GM21390 (cell line): Measurements from ENCODE around the gene RHOV.

Experiments used
- ATAC-seq: cut with Tn5 transposase; IDR thresholded peaks from one replicate; pipeline ENCODE4 v1.9.1; 2021; ENCODE audit not compliant: unreplicated experiment

RHOV gene

GRCh38 chr15:40846841-40847222 lies 27.2 kb downstream of the RHOV start:
- ATAC-seq = peak; percentile 9

DNA sequence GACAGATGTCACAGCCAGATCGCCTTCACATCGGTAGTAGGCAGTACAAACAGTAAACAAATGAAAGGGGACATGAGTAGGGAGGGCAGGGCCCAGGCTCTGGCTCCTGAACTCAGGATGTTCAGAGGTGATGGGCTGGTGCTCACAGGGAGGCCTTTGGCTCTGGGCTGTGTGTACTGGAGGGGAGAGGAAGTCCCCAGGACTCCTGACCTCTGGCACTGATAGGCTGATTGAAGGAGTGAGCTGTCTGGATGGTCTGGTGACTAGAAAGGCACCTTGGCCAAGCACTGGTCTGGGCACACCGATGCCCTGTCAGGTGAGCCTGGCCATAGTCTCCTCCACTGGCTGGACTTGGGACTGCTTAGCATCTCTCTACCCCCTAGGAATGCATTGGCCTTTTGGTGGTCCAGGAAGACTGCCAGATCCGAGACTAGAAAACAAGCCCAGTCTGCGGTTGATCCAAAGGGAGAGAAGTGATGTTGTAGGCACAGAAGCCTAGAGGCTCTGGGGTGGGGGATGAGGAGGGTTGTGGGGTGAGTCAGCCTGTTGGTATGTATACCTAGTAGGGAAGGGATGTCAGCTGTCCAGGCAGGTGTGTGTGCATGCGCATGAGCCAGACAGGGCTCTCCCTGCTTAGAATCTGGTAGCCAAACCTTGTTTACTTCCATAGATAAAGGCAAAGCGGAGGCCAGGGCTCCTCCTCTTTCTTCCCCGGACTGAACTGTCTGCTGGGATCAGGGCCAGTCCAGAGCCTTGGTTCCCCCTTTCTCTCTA lies 28.3 kb downstream of the RHOV start:
- ATAC-seq = no peak

DNA sequence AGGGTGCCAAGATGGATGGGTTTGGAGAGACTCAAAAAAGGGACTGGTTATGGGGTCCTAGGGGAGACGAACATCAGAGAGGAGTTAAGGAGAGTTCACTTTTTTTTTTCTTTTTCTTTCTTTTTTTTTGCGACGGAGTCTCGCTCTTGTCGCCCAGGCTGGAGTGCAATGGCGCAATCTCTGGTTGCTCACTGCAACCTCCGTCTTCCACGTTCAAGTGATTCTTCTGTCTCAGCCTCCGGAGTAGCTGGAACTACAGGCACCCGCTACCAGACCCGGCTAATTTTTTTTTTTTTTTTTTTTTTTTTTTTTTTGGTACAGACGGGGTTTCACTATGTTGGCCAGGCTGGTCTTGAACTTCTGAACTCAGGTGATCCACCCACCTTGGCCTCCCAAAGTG lies 29.0 kb downstream of the RHOV start:
- no peak for ATAC-seq

GRCh38 chr15:40844696-40845030 lies 29.4 kb downstream of the RHOV start:
- ATAC-seq = no peak

DNA sequence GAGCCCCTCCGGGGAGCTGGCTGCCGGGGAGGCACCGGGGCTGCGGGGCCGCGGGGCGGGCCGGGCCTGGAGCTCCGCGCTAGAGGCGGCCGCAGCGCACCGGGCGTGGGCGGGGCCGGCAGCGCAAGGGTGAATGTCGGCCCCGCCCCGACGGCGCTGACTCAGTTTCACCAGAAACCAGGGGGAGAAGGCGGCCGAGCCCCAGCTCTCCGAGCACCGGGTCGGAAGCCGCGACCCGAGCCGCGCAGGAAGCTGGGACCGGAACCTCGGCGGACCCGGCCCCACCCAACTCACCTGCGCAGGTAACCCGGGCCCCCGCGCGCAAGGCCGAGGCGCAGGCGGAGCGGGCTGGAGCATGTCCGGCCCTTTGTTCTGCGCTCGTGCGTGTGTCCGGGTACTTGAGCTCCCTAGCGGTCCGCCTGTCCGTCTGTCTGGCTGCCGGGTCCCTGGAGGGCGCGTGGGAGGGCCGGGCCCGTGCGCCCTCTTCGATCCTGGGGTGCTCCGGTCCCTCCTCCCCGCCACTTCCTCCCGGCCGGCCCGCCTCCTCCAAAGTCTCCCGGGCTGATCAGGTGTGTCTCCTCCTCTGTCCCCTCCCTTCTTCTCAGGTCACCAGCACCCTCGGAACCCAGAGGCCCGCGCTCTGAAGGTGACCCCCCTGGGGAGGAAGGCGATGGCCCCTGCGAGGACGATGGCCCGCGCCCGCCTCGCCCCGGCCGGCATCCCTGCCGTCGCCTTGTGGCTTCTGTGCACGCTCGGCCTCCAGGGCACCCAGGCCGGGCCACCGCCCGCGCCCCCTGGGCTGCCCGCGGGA lies 29.9 kb downstream of the RHOV start, which contains the start of gene SPINT1:
TSS of gene SPINT1 (plus strand) at position 164 of the 811 bp plus-strand sequence. CDS start at position 671, 507 bp downstream.
- ATAC-seq = no peak

DNA sequence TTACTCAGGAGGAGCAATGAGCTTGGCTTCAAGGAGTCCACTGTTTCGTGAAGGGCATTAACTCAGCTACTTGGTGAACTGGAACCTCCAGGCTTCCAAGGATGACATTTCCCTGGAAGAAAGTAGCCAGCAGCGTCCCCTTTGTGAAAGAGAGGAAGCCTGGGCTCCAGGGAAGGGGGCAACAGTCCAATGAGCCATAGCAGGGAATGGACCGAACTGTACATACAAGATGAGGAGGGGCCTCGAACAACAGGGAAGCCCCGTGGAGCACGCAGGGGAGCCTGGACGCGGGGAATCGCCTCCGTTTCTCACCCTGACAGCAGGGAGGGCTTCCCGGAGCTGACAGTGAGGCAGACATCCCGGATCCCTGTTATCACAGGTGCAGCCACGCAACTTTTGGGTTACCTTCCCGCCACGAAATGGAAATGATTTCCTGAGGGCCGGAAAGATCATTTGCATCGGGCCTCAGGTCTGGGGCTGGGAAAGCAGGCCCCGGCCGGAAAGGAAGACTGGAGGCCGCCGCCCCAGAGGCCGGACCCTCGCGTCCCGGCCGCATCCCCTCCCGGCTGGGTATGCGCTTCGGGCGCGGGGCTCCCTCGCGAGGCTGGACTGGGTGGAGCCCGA lies 30.7 kb downstream of the RHOV start:
- ATAC-seq = no peak

DNA sequence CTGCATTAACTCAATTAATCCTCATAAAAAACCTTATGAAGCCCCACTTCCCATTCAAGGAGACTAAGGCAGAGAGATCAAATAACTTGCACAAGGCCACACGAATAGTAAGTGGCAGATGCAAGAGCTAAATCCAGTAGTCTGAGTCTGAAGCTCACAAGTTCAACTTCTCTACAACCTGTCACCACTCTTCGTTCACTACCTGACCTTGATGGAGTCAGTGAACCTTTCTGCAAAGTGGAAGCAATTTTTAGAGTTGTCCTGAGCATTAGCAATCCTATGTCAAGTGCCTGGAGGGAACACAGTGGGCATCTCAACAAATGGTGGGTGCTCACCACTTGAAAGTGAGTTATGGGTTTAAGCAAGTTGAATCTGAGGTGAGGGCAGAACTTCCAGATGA lies 32.3 kb downstream of the RHOV start:
- ATAC-seq = no peak

- ATAC-seq = no peak
Observed at GRCh38 chr15:40838756-40839155, 35.3 kb downstream of the RHOV start.

DNA sequence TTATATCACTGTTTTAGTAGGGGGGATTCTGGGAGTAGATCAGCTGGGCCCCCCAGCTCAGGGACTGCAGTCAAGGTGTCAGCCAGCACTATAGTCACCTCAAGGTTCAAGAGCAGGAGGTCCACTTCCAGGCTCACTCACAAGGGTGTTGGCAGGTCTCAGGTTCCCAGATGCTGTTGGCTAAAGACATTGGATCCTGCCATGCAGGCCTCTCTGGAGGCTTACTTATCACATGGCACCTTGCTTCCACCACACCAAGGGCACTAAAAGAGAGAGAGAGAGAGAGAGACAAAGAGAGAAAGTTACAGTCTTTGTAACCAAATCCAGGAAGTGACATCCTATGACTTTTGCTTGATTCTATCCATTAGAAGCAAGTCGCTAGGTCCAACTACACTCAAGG lies 38.0 kb downstream of the RHOV start:
- no peak for ATAC-seq

DNA sequence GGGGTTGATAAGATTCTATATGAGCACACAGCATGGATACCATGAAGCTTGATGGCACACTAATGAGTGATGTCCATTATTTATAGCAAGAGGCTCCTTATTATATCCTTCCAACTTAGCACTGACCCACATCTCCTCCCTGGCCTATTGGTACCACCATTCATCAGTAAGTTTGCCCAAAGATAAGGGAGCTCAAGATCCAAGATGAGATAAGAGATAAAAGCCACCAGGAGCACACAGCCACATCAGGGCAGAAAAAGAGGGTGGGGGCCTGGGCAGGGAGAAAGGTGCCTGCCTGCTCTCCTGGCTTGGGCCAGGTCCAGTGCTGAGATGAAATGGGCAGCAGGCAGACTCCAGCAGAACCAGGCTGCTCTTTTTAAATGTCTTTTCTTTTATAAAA lies 41.1 kb downstream of the RHOV start:
- ATAC-seq = no peak

GRCh38 chr15:40831861-40832260 lies 42.2 kb downstream of the RHOV start:
- no peak for ATAC-seq

- ATAC-seq = no peak
Observed at GRCh38 chr15:40830884-40831283, 43.1 kb downstream of the RHOV start.

- ATAC-seq = no peak
Observed at GRCh38 chr15:40829115-40829514, 44.9 kb downstream of the RHOV start.

GRCh38 chr15:40828447-40829036 lies 45.5 kb downstream of the RHOV start, which contains the start of gene PPP1R14D:
Gene PPP1R14D, minus strand, starts transcription at chr15:40828708. Its CDS starts 67 bp downstream, at chr15:40828641.
- no peak for ATAC-seq

DNA sequence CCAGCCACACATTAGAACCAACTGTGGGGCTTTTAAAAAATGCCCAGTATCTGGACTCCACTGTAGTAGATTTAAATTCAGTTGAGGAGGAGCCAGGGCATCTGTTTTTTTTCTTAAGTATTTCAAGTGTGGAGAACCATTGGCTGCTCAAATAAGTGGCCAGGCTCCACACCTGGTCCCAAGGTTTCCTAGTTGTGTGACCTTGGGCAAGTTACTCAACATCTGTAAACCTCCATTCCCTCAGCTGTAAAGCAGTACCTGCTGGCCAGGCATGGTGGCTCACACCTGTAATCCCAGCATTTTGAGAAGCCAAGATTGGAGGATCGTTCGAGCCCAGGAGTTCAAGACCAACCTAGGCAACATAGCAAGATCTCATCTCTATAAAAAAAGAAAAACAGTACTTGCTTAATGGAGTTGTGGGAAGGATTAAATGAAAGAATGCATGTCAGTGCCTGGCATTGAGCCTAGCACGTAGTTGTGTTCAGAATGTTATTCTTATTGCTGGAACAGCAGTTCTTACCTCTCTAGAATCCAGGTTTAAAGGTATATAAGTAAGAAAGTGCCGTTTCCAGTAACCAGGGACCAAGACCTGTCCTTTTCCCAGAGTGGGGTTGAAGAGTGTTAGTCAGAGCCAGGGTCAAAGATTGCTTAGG lies 47.5 kb downstream of the RHOV start:
- ATAC-seq = no peak

DNA sequence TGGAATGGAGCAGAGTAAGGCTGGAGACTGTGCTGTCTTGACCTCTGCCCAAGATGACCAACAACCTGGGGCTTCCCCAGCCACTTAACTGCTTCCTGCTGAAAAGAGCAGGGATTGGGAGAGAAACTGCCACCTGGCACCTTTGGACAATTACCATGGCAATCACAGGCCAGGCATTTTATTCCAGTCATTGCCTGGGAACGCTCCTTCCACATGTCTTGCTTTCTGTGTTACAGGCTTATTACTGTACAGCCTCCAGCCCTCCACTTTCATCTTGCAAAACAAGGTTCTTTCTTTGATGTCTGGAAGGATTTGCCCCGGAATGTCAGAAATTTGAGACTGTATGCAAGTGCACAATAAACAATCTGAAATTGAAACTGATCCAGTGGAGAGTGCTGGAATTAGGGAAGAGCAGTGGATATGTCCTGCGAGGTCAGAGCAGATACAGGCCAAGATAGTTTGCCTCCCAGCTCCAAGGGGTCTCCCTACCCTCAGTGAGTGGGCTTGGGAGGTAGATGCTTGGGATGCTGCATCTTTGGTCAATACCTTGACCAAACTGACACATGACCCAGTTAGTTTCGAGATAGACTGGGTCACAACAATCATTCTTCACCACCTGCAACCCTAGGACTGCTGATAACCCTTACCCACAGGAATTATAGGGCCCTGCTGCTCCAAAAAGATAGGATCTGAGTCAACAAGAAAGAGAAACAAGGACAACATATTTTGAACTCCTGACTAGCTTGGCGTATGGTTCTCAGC lies 48.2 kb downstream of the RHOV start:
- no peak for ATAC-seq

GRCh38 chr15:40823572-40824343 lies 50.3 kb downstream of the RHOV start:
- ATAC-seq = no peak
